ENCODE results near the gene PGP.
"Not testable (repeated sequence)": the region's sequence is repeated elsewhere in the genome, so short reads cannot be mapped to it uniquely, and the experiment has no call there.

DNA sequence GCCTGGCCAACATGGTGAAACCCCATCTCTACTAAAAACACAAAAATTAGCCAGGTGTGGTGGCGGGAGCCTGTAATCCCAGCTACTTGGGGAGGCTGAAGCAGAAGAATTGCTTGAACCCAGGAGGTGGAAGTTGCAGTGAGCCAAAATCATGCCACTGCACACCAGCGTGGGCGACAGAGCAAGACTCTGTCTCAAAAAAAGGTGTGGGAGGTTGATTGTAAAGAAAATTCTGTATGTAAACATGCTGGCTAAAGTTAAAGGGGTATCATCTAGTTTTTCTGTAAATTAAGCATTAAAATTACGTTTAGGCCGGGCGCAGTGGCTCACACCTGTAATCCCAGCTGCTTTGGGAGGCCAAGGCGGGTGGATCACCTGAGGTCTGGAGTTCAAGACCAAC is 43.9 kb upstream of the PGP start:
- TF ChIP-seq SMC3 (IDR thresholded peaks at IDR 0.05; ENCODE audit: low read depth, low read length); RAD21 (IDR thresholded peaks at IDR 0.05; ENCODE audit: low read length); BHLHE40 (IDR thresholded peaks at IDR 0.05; ENCODE audit: low read depth, low read length); MAFK (IDR thresholded peaks at IDR 0.05; ENCODE audit: low read depth, low read length); POLR2A (IDR thresholded peaks at IDR 0.05; ENCODE audit: low read depth, low read length); MAZ (IDR thresholded peaks at IDR 0.05; ENCODE audit: borderline replicate concordance, low read depth, low read length); CEBPB (IDR thresholded peaks at IDR 0.05; ENCODE audit: low read depth, low read length); RFX5 (IDR thresholded peaks at IDR 0.05; ENCODE audit: low read depth, low read length); CHD1 (IDR thresholded peaks at IDR 0.05; ENCODE audit: low read depth, low read length); MXI1 (IDR thresholded peaks at IDR 0.05; ENCODE audit: borderline replicate concordance, low read depth, low read length); NFE2L2 (IDR thresholded peaks at IDR 0.05; ENCODE audit: low read depth, low read length): not testable (repeated sequence)
- TF ChIP-seq, protein P1, sequence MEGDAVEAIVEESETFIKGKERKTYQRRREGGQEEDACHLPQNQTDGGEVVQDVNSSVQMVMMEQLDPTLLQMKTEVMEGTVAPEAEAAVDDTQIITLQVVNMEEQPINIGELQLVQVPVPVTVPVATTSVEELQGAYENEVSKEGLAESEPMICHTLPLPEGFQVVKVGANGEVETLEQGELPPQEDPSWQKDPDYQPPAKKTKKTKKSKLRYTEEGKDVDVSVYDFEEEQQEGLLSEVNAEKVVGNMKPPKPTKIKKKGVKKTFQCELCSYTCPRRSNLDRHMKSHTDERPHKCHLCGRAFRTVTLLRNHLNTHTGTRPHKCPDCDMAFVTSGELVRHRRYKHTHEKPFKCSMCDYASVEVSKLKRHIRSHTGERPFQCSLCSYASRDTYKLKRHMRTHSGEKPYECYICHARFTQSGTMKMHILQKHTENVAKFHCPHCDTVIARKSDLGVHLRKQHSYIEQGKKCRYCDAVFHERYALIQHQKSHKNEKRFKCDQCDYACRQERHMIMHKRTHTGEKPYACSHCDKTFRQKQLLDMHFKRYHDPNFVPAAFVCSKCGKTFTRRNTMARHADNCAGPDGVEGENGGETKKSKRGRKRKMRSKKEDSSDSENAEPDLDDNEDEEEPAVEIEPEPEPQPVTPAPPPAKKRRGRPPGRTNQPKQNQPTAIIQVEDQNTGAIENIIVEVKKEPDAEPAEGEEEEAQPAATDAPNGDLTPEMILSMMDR (conservative IDR thresholded peaks at IDR 0.05; ENCODE audit: low read depth, low read length): not testable (repeated sequence)
- TF ChIP-seq, protein P2, sequence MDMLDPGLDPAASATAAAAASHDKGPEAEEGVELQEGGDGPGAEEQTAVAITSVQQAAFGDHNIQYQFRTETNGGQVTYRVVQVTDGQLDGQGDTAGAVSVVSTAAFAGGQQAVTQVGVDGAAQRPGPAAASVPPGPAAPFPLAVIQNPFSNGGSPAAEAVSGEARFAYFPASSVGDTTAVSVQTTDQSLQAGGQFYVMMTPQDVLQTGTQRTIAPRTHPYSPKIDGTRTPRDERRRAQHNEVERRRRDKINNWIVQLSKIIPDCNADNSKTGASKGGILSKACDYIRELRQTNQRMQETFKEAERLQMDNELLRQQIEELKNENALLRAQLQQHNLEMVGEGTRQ (IDR thresholded peaks at IDR 0.05; ENCODE audit: low read depth, low read length): not testable (repeated sequence)
